Sciatic nerve (tissue), 2 donors: ENCODE results near the gene SELENOI. TPM values are rescaled to one million over a fixed set of nuclear protein-coding genes. Genes with fewer than 3 reads are reported as not detected.
"Not testable (repeated sequence)": the region's sequence is repeated elsewhere in the genome, so short reads cannot be mapped to it uniquely, and the experiment has no call there.

Source experiments
- ATAC-seq: fragments of 200-7000 bp; cut with Tn5 transposase; one replicate; pipeline ENCODE4 v1.9.1; 2020; ENCODE audit warnings: mild to moderate bottlenecking, moderate library complexity
- DNase-seq: peaks from one replicate; pipeline ENCODE4 v3.0.0-alpha.2; 2020; ENCODE audit warnings: low spot score
- intact Hi-C: fragments of 100-400 bp; cut with DNase I; formaldehyde crosslinking; loops from one replicate; pipeline ENCODE4 v1.14.2; 2022
- total RNA-seq: library from RNA; stranded (reverse); fragmentation: NEBNext Ultra II Directional; extraction: Animal tissue kit (Norgen Biotek cat#: 25700); gene quantifications from one replicate; pipeline ENCODE4 v1.2.1, GENCODE V29; 2021
- donor health status: DM: no; HTN: no; CAD: no.
- donor health status: DM: no; HTN: no; CAD: no.

SELENOI gene
- total RNA-seq, 1 donor from 2014 or later = 30.2 TPM

DNA sequence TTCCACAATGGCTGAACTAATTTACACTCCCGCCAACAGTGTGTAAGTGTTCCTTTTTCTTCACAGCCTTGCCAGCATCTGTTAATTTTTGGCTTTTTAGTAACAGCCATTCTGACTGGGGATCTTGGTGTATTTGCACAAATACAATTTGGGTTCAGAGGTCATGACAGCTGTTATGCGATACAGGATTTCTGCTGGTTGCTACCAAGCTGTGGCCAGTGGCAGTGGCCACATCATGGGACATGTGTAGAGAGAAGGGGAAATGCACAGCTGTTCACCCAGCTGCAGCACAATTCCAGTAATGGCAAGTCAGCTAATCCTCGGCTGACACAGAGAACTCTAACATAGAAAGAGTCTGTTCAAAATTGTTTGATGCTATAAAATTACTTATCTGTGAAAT, 21.0 kb upstream of the SELENOI start:
- no peak for DNase-seq
- no peak for ATAC-seq
- intact Hi-C loops = loop anchor here (10.0 kb wide), 1 partner anchor 80 kb away; the partner anchor contains the start of genes HADHA and HADHB

DNA sequence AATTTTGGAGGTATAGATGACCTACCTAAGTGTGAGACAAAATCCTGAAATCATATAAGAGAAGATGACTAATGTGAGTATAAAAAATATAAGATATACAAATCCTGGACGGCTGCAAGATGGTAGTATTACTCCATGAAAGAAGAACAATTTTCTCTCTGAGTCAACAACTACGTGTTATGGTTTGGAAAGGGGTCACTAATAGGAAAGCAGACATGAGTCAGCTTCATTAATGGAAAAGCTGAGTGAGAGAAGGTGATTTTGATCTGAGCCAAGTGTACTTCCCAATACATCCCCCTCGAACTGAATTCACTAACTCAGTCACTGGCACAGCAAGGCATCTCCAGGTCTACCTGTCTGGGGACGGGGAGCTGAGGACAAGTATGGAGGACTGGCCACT, 20.1 kb upstream of the SELENOI start:
- intact Hi-C loops = loop anchor here (10.0 kb wide), 1 partner anchor 81 kb away; the partner anchor contains the start of genes HADHA and HADHB
- ATAC-seq (no peak), DNase-seq (no peak)

DNA sequence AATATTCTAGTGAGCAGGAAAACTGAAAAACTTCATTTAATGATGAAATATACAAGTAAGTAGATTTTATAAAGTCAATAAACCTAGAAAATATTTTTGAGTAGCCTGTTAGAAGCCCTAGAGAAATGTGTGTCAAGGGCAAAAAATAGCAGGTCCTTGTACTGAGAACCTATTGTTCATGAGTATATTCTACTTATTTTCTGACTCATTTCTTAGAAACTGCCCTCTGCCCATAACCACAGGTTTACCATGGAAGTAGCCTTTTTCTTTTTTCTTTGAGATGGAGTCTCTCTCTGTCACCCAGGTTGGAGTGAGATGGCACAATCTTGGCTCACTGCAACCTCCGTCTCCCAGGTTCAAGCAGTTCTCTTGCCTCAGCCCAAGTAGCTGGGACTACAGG, 19.4 kb upstream of the SELENOI start:
- intact Hi-C loops = loop anchor here (10.0 kb wide), 1 partner anchor 82 kb away; the partner anchor contains the start of genes HADHA and HADHB
- no peak for ATAC-seq
- no peak for DNase-seq

DNA sequence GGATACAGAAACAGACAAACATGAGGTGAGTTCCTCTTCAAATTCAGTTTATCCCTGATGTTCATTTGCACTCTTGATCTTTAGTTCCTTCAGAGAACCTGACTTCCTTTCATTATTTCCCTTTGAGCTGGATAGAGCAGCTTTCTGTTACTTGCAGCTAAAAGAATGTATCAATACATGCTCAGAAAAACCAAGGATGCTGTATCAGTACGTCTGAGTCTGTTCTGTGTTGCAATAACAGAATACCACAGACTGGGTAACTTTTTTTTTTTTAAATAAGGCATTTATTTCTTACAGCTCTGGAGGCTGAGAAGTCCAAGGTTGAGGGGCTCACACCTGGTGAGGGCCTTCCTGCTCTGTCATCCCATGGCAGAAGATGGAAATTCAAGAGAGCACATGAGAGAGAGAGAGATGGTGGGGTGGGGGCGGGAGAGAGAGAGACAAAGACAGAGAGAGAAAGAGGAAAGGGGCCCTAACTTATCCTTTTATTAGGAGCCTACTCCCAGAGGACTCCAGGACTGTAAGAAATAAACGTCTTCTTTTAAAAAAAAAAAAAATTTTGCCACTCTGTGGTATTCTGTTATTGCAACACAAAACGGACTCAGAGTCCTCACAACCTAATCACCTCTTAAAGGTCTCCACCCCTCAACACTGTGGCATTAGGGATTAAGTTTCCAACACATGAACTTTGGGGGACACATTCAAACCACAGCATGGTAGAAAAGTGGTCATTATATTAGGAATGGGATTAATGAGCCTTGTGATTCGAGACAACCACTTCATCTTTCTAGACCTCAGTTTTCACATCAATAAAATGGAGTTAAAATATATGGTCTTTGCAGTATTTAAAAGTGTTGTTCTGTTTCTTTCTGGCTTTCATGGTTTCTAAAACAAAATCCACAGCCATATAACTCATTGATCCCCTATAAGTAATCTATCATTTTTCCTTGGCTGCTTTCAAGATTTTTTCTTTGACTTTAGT, 18.4 kb upstream of the SELENOI start:
- intact Hi-C loops = loop anchor here (10.0 kb wide), 1 partner anchor 83 kb away; the partner anchor contains the start of genes HADHA and HADHB
- DNase-seq (no peak), ATAC-seq (no peak)

DNA sequence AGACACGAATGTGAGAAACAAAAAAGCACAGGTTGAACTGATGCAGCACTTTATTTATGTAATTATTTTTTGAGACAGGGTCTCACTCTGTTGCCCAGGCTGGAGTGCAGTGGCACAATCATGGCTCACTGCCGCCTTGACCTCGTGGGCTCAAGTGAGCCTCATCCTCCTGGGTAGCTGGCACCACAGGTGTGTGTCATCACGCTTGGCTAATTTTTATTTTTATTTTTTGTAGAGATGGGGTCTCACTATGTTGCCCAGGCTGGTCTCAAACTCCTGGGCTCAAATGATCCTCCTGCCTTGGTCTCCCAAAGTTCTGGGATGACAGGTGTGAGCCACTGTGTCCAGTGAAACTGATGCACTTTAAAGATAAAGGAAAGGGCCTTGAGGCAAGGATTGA, 16.9 kb upstream of the SELENOI start:
- DNase-seq, ATAC-seq: not testable (repeated sequence)
- intact Hi-C loops = loop anchor here (10.0 kb wide), 1 partner anchor 84 kb away; the partner anchor contains the start of genes HADHA and HADHB

DNA sequence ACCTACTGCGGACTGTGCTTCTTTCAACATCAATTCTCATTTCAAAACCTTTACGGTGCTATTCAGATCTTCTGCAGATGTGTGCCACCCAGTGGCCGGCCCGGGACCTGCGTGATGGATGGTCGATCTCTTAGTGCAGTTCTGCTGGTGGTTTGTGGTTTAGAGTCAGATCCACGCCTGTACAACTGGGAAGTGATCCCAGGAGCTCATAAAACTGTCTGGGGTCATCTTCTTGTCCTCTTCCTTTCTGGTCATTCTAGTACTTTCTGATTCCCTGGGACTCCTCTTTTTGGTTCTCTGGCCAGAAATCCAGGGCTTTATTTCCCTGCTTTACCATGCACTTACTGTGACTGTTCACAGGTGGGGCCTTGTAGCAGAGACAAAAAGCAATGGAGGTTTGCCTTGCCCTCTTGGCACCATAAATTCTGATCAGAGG, 15.8 kb upstream of the SELENOI start:
- intact Hi-C loops = no loop called here
- peak; percentile 93 for DNase-seq
- ATAC-seq = peak; percentile 97

DNA sequence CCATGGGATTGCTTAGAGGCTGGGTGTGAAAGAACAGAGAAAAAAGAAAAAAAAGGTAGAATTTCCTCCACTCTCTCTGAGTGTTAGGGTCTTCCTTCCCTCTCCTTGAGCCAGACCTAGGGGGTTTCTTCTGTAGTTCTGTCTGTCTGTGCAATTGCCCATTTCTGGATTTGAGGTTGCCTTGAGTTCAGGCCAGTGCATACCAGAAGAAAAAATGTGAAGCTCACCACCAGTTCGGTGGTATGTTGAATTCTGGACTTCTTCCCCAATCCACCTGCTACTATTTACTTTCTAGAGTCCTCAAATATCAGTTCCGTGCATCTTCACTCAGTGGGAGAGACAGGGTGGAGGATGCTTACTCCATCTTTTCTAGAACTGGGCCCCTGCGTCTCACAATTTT, 15.3 kb upstream of the SELENOI start:
- DNase-seq (no peak), ATAC-seq (peak; percentile 24)
- intact Hi-C loops = no loop called here

DNA sequence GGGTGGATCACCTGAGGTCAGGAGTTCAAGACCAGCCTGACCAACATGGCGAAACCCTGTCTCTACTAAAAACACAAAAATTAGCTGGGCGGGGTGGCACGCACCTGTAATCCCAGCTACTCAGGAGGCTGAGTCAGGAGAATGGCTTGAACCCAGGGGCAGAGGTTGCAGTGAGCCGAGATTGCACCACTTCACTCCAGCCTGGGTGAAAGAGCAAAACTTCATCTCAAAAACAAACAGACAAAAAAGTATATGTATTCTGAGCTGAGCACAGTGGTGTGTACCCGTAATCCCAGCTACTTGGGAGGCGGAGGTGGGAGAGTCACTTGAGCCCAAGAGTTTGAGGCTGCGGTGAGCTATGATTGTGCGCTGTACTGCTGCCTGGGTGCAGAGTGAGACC, 14.6 kb upstream of the SELENOI start:
- DNase-seq, intact Hi-C loops, ATAC-seq: not testable (repeated sequence)

DNA sequence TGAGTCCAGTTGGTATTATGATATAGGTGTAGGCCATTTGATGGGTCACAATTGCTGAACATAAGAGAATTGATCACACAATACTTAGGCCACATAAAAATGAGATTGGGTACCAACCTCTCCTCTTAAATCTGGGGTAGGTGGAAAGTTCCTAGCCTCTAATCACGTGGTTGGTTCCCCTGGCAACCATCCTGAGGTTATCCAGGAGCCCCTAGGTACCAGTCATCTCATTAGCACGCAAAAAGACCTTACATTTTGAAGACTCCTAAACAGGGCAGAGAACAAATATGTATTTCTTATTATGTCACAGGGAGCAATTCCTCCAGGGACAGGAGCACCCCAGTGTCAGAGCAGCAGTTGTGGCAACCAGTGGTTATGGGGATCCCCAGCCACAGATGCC, 12.7 kb upstream of the SELENOI start:
- ATAC-seq (no peak), DNase-seq (no peak)

DNA sequence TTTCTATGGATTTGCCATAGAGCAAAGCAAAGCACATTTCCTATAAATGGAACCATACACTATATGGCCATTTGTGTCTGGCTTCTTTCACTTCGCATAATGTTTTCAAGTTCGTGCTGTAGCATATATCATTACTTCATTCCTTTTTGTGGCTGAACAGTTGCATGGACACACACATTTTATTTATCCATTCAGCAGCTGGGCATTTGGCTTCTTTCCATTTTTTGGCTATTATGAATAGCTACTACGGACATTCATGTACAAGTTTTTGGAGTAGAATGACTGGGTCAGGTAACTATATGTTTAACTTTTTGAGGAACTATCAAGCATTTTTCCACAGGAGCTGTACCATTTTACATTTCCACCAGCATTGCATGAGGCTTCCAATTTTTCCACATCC, 10.7 kb upstream of the SELENOI start:
- intact Hi-C loops = loop anchor here (5.0 kb wide), 1 partner anchor 877 kb away; the partner anchor contains the start of genes ATRAID and SLC5A6
- no peak for ATAC-seq

More for the DNA sequence above, 12.7 kb upstream of the SELENOI start:
- intact Hi-C loops = no loop called here

DNA sequence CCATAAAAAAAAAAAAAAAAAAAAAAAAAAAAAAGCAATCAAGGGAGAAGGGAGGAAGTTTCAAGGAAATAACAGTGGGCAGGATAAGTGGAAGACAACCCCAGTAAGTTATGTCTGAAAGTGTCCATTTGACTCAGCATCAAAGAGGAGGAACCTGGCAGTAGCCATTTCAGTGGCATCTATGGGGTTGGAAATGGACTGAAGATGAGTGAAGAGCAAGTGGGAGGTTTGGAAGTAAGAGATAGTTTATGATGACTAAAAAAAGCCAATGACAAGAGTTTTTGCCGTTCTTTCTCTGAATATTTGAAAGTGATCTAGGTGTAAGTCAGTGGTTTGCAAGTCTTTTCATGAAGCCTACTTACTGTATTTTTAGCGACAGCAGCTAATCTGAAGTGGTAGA, 9.2 kb upstream of the SELENOI start:
- DNase-seq (no peak), ATAC-seq (no peak)
- intact Hi-C loops = loop anchor here (5.0 kb wide), 1 partner anchor 876 kb away; the partner anchor contains the start of genes ATRAID and SLC5A6

More for the DNA sequence above, 10.7 kb upstream of the SELENOI start:
- DNase-seq = no peak

DNA sequence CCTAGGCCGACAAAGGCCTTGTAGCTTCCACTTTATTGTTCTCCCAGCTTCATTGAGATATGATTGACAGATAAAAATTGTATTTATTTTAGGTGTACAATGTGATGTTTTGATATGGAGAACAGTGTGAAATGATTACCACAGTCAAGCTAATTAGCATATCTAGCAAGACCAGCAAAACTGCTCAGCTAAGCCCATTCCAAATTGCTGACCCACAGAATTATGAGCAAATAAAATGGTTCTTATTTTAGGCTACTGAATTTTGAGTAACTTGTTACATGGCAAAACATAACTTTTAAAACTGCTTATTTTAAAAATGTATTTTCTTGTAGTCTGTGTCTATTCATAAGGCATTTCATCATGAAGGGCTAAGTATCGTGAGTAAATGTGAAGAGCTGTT, 8.6 kb upstream of the SELENOI start:
- intact Hi-C loops = loop anchor here (5.0 kb wide), 1 partner anchor 875 kb away; the partner anchor contains the start of genes ATRAID and SLC5A6

DNA sequence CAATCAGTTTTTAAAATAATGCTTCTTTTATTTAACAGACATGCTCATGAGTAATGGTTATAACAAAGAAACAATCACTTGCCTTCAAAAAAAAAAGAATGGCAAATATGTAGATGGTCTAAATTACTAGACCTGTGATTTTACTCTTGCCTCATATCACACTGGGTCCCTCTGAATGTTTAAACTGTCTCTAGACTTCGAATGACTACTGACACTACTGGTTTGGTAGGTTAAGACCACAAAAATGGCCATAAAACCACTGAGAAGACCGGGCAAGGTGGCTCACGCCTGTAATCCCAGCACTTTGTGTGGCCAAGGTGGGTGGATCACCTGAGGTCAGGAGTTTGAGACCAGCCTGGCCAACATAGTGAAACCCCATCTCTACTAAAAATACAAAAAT, 5.1 kb upstream of the SELENOI start:
- intact Hi-C loops = no loop called here
- DNase-seq (no peak), ATAC-seq (no peak)

More for the DNA sequence above, 8.6 kb upstream of the SELENOI start:
- ATAC-seq (no peak), DNase-seq (no peak)

DNA sequence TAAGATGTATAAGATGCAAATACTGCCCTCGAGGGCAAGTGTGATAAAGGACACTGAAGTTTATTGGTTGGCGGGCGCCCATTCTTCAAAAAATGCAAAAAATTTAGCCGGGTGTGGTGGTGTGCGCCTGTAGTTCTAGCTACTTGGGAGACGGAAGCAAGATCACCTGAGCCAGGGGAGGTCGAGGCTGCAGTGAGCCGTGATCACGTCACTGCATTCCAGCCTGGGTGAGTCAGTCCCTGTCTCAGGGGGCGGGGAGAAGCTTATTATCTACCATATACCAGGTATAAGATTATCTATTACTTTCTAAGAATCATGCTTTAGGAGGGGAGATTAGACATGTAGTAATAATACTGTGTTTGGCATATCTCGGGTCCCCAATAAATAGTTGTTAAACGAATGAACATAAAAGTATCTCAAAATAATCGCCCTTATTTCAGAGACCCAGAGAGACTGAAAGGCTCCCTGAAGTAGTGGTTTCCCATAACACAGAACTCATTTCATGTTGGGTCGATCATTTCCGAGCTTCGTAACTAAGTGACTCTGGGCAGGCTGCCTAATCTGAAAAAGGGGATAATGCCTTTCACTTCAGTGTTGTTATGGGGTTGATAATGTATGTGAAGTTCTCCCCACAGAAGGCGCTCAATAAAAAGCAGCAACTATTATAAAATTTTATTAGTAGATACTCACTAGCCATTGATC, 1.2 kb upstream of the SELENOI start:
- intact Hi-C loops = no loop called here
- DNase-seq (no peak), ATAC-seq (no peak)

DNA sequence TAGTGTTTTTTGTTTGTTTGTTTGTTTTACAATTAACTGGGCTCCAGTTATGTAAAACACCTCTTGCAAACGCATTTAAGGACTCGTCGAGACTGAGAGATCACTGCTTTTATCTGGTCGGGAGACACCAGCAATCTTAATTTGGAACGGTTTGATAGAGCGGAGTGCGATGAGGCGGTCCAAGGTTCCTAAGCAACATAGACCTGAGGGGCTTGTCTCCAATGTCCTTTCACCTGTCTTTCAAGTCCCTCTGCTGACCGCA, 729 bp upstream of the SELENOI start:
- DNase-seq (no peak), ATAC-seq (no peak)
- intact Hi-C loops = no loop called here

DNA sequence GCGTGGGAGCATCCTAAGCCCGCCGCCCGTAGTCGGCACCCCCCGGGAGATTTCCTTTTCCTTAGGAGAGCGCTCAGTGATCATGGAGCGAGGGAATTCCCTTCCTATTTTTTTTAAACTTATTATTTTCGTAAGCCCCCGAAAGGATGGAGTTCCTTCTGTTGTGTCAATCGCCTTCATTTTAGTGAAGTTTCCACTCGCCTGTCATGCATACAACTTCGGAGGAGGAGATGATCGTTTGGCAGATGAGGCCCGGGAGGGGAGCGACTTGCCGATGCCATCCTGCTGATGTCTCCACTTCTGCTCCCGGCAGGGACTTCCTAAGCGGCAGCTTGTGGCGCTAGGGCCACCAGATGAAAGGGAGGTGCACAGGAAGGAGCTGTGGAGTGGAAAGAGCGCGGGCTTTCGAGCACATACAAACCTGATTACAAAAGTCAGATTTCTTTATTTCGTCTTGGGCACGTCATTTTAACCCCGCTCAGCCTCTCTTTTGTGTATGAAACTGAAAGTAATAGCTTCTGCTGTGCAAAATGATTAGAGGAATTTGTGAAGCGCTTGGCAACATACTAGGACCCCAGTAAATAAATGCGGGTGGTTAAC, 611 bp downstream of the SELENOI start, which contains the start of gene ADGRF3:
ADGRF3 (minus strand) TSS at position 336 of the 600 bp plus-strand sequence. CDS start 555 bp downstream, outside the sequence.
- no peak for ATAC-seq

DNA sequence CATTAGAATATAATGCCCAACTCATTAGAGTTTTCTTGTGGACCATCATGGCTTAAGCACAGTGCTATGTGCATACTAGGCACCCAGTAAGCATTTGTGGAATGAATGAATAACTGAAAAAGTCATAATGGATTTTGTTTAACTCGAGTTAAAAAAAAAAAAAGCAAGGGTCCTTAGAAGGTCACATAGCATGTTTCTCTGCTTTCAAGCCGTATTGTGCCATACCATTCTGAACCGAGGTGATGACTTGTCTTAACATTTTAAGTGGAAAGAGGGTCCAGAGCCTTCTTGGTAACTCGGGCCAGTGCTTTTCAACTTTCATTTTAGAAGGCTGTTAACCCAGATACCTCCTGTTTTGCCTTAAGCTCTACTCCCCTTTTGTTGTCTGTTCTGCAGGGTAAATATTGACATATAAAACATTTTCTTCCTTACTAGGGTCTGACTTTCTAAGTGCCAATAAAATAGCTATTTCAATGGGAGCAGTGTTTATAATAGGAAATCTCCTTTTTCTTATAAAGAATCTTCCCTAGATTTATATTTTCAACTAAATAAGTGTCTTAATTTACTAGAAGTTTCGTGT, 1.4 kb downstream of the SELENOI start:
- DNase-seq (no peak), ATAC-seq (no peak)
- intact Hi-C loops = no loop called here

More for the DNA sequence above, 611 bp downstream of the SELENOI start, which contains the start of gene ADGRF3:
- peak; percentile 66 for DNase-seq
- intact Hi-C loops = no loop called here

DNA sequence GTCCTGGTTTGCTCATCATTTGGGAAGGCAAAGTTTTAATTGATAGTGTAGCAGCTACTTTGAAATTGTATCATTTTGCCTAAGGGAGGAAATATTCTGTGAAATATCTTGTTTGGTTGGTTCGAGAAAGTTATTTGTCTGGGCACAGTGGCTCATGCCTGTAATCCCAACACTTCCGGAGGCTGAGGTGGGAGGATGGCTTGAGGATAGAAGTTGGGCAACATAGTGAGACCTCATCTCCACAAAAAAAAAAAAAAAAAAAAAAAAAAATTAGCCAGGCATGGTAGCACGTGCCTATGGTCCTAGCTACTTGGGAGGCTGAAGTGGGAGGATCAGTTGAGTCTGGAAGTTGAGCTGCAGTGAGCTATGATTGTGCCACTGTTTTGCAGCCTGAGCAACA, 3.7 kb downstream of the SELENOI start:
- DNase-seq = no peak
- ATAC-seq = no peak
- intact Hi-C loops = loop anchor here (10.0 kb wide), 1 partner anchor 115 kb away; no protein-coding TSS in a partner anchor
